HEK293T (cell line): ENCODE results near the gene UBE4A.

ENCODE experiments used
- CTBP1 ChIP-seq: fragments of 450-650 bp; IDR thresholded peaks from 2 replicates; pipeline ENCODE4 v1.6.1; 2016; ENCODE audit warnings: borderline replicate concordance
- FOXA1 ChIP-seq: fragments of 450-650 bp; IDR thresholded peaks from 2 replicates; pipeline ENCODE4 v1.6.1; 2016; ENCODE audit warnings: mild to moderate bottlenecking
- FOXK2 ChIP-seq: fragments of 450-650 bp; IDR thresholded peaks from 2 replicates; pipeline ENCODE4 v1.6.1; 2016; ENCODE audit warnings: mild to moderate bottlenecking
- FOXM1 ChIP-seq: fragments of 450-650 bp; IDR thresholded peaks from 2 replicates; pipeline ENCODE4 v1.6.1; 2017; ENCODE audit warnings: mild to moderate bottlenecking, borderline replicate concordance
- HDGF ChIP-seq: fragments of 450-650 bp; IDR thresholded peaks from 2 replicates; pipeline ENCODE4 v1.6.1; 2017; ENCODE audit warnings: antibody characterized with exemption, borderline replicate concordance
- LEF1 ChIP-seq: fragments of 450-650 bp; IDR thresholded peaks from 2 replicates; pipeline ENCODE4 v1.6.1; 2017; ENCODE audit warnings: mild to moderate bottlenecking, borderline replicate concordance
- NFRKB ChIP-seq: fragments of 450-650 bp; IDR thresholded peaks from 2 replicates; pipeline ENCODE4 v1.6.1; 2016; ENCODE audit warnings: mild to moderate bottlenecking, moderate library complexity
- SP1 ChIP-seq: fragments of 450-650 bp; IDR thresholded peaks from 2 replicates; pipeline ENCODE4 v1.6.1; 2017
- SUZ12 ChIP-seq: fragments of 450-650 bp; IDR thresholded peaks from 2 replicates; pipeline ENCODE4 v1.6.1; 2016; ENCODE audit warnings: mild to moderate bottlenecking
- ZNF384 ChIP-seq: fragments of 450-650 bp; IDR thresholded peaks from 2 replicates; pipeline ENCODE4 v1.6.1; 2016
- TF ChIP-seq, protein P1 (sequence below): fragments of 450-650 bp; IDR thresholded peaks from 2 replicates; pipeline ENCODE4 v1.6.1; 2016

DNA sequence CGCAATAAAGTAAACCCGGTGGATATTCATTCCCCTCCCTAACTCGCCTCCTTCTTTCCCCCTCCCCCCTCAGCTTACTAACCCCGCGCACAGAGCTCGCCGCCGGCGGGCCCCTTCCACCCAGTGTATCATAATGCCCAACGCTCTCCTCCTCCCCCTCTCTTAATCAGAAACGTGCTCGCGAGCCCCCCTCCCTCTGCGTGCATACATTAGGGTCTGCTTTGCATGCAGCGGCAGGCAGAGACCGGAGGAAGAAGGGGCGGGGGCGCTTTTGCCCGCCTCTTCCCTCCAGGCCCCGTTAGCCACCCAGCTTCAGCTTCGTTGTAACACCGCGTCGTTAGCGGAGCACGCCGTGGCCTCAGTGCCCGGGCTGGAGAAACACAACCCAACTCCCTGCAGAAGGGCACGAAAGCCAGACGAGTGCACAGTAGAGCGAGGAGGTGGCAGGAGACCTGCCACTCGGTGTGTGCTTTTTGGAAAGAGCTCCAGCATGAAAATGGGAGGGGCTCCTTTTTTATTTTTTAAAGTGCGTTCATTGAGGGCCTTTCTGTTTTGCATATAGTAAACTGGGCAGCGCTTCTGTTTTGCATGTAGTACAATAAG is 76.0 kb downstream of the UBE4A start:
- no peak for TF ChIP-seq FOXK2
- TF ChIP-seq HDGF, result no peak
- no peak for TF ChIP-seq SP1
- no peak for TF ChIP-seq SUZ12
- no peak for TF ChIP-seq FOXM1
- TF ChIP-seq, protein P1, sequence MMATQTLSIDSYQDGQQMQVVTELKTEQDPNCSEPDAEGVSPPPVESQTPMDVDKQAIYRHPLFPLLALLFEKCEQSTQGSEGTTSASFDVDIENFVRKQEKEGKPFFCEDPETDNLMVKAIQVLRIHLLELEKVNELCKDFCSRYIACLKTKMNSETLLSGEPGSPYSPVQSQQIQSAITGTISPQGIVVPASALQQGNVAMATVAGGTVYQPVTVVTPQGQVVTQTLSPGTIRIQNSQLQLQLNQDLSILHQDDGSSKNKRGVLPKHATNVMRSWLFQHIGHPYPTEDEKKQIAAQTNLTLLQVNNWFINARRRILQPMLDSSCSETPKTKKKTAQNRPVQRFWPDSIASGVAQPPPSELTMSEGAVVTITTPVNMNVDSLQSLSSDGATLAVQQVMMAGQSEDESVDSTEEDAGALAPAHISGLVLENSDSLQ, result no peak
- no peak for TF ChIP-seq FOXA1
- no peak for TF ChIP-seq LEF1
- TF ChIP-seq NFRKB, result no peak
- TF ChIP-seq ZNF384, result no peak
- no peak for TF ChIP-seq CTBP1
